OCI-LY7 (cell line): ENCODE measurements around the gene BACH2. TPM values are rescaled to one million over a fixed set of nuclear protein-coding genes. Genes with fewer than 3 reads are reported as not detected.
A peak's percentile ranks its signal among the peaks of the same experiment; 100 is the strongest.

Experiments
- BruUV-seq: library from RNA; stranded (reverse); fragments of 400-500 nt; replicated peaks from 2 replicates; lab custom pipeline; 2021; lab: Mats Ljungman, UMichigan
- CTCF ChIA-PET: fragments of 300-600 bp; sonication (Branson Sonifier 250); formaldehyde crosslinking; loops from one replicate; lab custom pipeline; 2022; ENCODE audit warnings: antibody characterized with exemption; ENCODE audit not compliant: unreplicated experiment; lab: Charles Lee
- POLR2A ChIA-PET: fragments of 300-600 bp; sonication (Branson Sonifier 250); formaldehyde crosslinking; loops from one replicate; lab custom pipeline; 2022; ENCODE audit warnings: antibody characterized with exemption; lab: Charles Lee
- DNase-seq: peaks from one replicate; pipeline ENCODE4 v3.0.0-alpha.2; 2015; ENCODE audit warnings: low spot score
- H2AFZ ChIP-seq: fragments of 200-600 bp; sonication (generic), shearing (Covaris generic); 2 replicates; pipeline ENCODE4 v1.6.1; 2014; ENCODE audit warnings: mild to moderate bottlenecking, antibody characterized with exemption, low read length, moderate library complexity
- H3K27ac ChIP-seq: fragments of 200-600 bp; sonication (generic); 2 replicates; pipeline ENCODE4 v1.5.1; 2014; ENCODE audit warnings: mixed run types, low read depth, mild to moderate bottlenecking, moderate library complexity, low read length, inconsistent platforms; ENCODE audit not compliant: poor library complexity, severe bottlenecking
- H3K36me3 ChIP-seq: fragments of 200-600 bp; sonication (generic); 2 replicates; pipeline ENCODE4 v1.6.1; 2014; ENCODE audit warnings: mild to moderate bottlenecking, antibody characterized with exemption, low read length, moderate library complexity, mixed read lengths; ENCODE audit not compliant: insufficient read depth
- H3K4me1 ChIP-seq: fragments of 200-600 bp; sonication (generic); 2 replicates; pipeline ENCODE4 v1.5.1; 2014; ENCODE audit warnings: mild to moderate bottlenecking, low read length; ENCODE audit not compliant: insufficient read depth, poor library complexity, severe bottlenecking
- H3K4me2 ChIP-seq: fragments of 200-600 bp; sonication (generic); 2 replicates; pipeline ENCODE4 v1.6.1; 2014; ENCODE audit warnings: mild to moderate bottlenecking, low read length
- H3K4me3 ChIP-seq: fragments of 200-600 bp; sonication (generic); 2 replicates; pipeline ENCODE4 v1.5.1; 2014; ENCODE audit warnings: mild to moderate bottlenecking, low read depth, low read length; ENCODE audit not compliant: poor library complexity, severe bottlenecking
- H3K79me2 ChIP-seq: fragments of 200-600 bp; sonication (generic); 2 replicates; pipeline ENCODE4 v1.6.1; 2016; ENCODE audit warnings: low read depth, mild to moderate bottlenecking, low read length, moderate library complexity, mixed read lengths; ENCODE audit not compliant: insufficient read depth
- H3K9me2 ChIP-seq: fragments of 200-600 bp; sonication (generic); 2 replicates; pipeline ENCODE4 v1.6.1; 2016; ENCODE audit warnings: mild to moderate bottlenecking, low read length, mixed read lengths; ENCODE audit not compliant: insufficient read depth
- H3K9me3 ChIP-seq: fragments of 200-600 bp; sonication (generic); 2 replicates; pipeline ENCODE4 v1.6.1; 2014; ENCODE audit warnings: mild to moderate bottlenecking, mixed run types, low read length, mixed read lengths
- H4K20me1 ChIP-seq: fragments of 200-600 bp; sonication (generic); 2 replicates; pipeline ENCODE4 v1.6.1; 2014; ENCODE audit warnings: mild to moderate bottlenecking, antibody characterized with exemption, low read length, moderate library complexity, mixed read lengths; ENCODE audit not compliant: insufficient read depth
- EZH2phosphoT487 ChIP-seq: fragments of 200-600 bp; sonication (generic); IDR thresholded peaks from 2 replicates; pipeline ENCODE4 v1.6.1; 2018; ENCODE audit warnings: low read depth, borderline replicate concordance, mild to moderate bottlenecking, mixed run types, antibody characterized with exemption, low read length, moderate library complexity, mixed read lengths
- intact Hi-C: fragments of 100-400 bp; cut with micrococcal nuclease; formaldehyde crosslinking; loops from one replicate; pipeline ENCODE4 v1.10.0; 2022; ENCODE audit not compliant: unreplicated experiment
- total RNA-seq, 2 experiments: library from RNA; depleted of rRNA in 1 of 2; stranded (reverse); fragments of >200 nt in 1 of 2; shearing (Covaris generic) in 1 of 2; gene quantifications; 2 replicates each; pipeline ENCODE4 v1.2.3, GENCODE V29; 2014 to 2022
- TF ChIP-seq, protein P1 (sequence below): fragments of 200-600 bp; sonication (generic); conservative IDR thresholded peaks from 2 replicates; pipeline ENCODE4 v1.5.1; 2014; ENCODE audit warnings: mild to moderate bottlenecking, antibody characterized with exemption, low read length, moderate library complexity, mixed read lengths

The BACH2 gene
- total RNA-seq, 2 experiments from 2014 or later: 92.0 to 163 TPM

DNA sequence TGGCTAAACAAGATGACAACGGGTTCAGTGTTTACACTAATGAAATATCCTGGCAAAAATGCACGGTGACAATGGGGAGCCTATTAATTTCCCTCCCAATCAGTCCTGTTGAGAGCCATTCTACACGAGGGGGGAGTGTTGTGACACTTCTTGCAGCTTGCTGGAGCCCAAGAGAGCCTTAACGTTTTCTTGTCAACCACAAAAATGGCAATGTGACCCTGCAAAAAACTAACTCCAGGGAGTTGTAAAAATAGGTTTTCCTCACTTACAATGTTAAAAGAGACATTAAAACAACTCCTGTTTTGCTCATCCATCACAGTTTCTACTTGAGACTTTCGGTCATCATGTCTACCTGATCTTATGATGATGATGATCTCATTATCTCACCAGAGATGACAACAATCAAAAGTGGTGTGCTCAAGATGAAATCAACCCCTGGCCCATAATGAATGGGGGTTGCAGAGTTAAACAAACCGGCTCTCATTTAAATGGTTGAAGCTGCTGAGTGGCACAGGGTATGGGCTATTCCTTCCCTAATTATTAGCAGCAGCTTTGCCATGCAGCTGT lies 344.5 kb downstream of the BACH2 start:
- POLR2A ChIA-PET: interaction anchor here (0.6 kb wide), 1 partner anchor 70 kb away, joined by 3 read pairs; no protein-coding TSS in a partner anchor
- peaks cover 93% of the 10 kb centered on the region for H3K36me3 ChIP-seq
- intact Hi-C loops: no loop called here

DNA sequence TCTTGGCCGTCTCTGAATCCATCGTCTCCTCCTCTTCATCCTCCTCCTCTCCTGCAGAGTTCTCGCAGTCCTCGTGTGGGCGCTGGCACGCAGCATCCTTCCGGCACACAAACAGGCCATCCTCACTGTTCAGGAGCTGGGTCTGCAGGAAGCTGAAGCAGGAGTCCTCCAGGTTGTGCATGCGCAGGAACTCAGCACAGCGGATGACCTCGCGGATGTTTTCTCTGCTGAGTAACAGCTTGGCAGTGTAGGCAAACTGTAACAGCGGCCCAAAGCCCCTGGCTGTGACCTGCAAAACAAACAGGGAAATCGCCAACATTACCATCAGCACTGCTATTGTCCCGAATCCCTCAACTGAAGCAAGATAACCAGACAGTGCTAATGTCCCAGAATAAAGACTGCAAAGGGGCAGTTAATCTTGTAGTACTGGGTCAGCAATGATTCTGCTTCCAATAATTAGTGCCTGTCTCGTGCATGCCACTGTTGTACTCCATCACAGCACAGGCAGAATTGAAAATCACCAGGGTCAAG lies 345.0 kb downstream of the BACH2 start:
- TF ChIP-seq, protein P1, sequence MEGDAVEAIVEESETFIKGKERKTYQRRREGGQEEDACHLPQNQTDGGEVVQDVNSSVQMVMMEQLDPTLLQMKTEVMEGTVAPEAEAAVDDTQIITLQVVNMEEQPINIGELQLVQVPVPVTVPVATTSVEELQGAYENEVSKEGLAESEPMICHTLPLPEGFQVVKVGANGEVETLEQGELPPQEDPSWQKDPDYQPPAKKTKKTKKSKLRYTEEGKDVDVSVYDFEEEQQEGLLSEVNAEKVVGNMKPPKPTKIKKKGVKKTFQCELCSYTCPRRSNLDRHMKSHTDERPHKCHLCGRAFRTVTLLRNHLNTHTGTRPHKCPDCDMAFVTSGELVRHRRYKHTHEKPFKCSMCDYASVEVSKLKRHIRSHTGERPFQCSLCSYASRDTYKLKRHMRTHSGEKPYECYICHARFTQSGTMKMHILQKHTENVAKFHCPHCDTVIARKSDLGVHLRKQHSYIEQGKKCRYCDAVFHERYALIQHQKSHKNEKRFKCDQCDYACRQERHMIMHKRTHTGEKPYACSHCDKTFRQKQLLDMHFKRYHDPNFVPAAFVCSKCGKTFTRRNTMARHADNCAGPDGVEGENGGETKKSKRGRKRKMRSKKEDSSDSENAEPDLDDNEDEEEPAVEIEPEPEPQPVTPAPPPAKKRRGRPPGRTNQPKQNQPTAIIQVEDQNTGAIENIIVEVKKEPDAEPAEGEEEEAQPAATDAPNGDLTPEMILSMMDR: no peak
- TF ChIP-seq EZH2phosphoT487: no peak
- Histone ChIP-seq H3K36me3 (peaks cover 93% of the 10 kb centered on the region), H3K4me1 (no peaks in the 10 kb centered on the region), H3K9me3 (no peaks in the 10 kb centered on the region), H3K79me2 (no peaks in the 10 kb centered on the region), H3K27ac (no peak overlapping the region), H3K4me3 (no peak overlapping the region), H2AFZ (no peak overlapping the region), H3K4me2 (no peak overlapping the region), H4K20me1 (no peaks in the 10 kb centered on the region), H3K9me2 (no peaks in the 10 kb centered on the region)
- no TSS peak for BruUV-seq
- POLR2A ChIA-PET: no interaction called here
- CTCF ChIA-PET: no interaction called here
- no peak for DNase-seq
- intact Hi-C loops: no loop called here

More for the DNA sequence above, 344.5 kb downstream of the BACH2 start:
- Histone ChIP-seq H3K9me2 (no peaks in the 10 kb centered on the region), H2AFZ (no peak overlapping the region), H4K20me1 (no peaks in the 10 kb centered on the region), H3K4me2 (no peak overlapping the region), H3K4me1 (no peaks in the 10 kb centered on the region), H3K9me3 (no peaks in the 10 kb centered on the region), H3K4me3 (no peak overlapping the region), H3K27ac (no peak overlapping the region), H3K79me2 (no peaks in the 10 kb centered on the region)
- no peak for TF ChIP-seq EZH2phosphoT487
- TF ChIP-seq, protein P1: no peak
- DNase-seq: no peak
- no TSS peak for BruUV-seq
- CTCF ChIA-PET: no interaction called here

DNA sequence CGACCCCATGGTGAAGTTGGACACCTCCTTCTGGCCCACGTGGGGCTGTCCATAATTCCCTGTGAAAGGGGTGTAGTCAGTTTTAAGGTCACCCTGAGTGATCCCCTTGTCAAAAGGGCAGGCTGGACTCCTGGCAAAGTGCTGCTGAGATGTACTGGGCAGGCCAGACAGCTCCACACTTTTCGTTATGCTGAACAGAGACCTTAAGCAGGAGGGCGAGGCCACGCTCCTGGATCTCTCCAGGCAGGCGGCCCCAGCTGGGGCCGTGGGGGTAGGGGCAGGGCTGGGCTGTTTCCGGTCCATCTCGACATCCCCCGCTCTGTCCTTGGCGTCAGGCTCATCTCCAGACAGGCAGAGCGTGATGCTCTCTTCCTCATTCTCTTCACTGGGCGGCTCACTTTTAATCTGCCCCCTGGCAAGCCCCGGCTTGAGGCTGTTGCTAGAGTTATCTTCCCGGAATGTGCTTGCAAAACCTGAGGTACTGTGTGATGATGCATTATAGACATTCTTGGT lies 345.7 kb downstream of the BACH2 start:
- H3K4me3 ChIP-seq: no peak overlapping the region
- ChIA-PET POLR2A (no interaction called here), CTCF (no interaction called here)
- H2AFZ ChIP-seq: no peak overlapping the region
- no peak overlapping the region for H3K4me2 ChIP-seq
- BruUV-seq: TSS peak; percentile 27
- intact Hi-C loops: no loop called here
- 0 out of 2 replicates have a peak, but pooled peaks cover 6% of the 10 kb centered on the region for H3K79me2 ChIP-seq
- H3K9me3 ChIP-seq: no peaks in the 10 kb centered on the region
- TF ChIP-seq, protein P1: no peak
- no peak for TF ChIP-seq EZH2phosphoT487
- H3K36me3 ChIP-seq: peaks cover 93% of the 10 kb centered on the region
- H3K27ac ChIP-seq: no peak overlapping the region
- DNase-seq: no peak
- no peaks in the 10 kb centered on the region for H3K9me2 ChIP-seq
- no peaks in the 10 kb centered on the region for H4K20me1 ChIP-seq
- H3K4me1 ChIP-seq: no peaks in the 10 kb centered on the region
